ENCODE results near the gene TBC1D2. TPM values are rescaled to one million over a fixed set of nuclear protein-coding genes. Genes with fewer than 3 reads are reported as not detected.
A peak's percentile ranks its signal among the peaks of the same experiment; 100 is the strongest.

TBC1D2 gene
- total and polyA plus RNA-seq, 2 of the 4 experiments (the other 2 are of a cell fraction) = 36.9 to 62.7 TPM

- POLR2A ChIA-PET (ENCODE audit: unreplicated experiment) = no interaction called here
- no peak overlapping the region for H2AFZ ChIP-seq (replicated peaks; ENCODE audit: low read length, poor library complexity)
- ATAC-seq (ENCODE audit: low read depth) = no peak
Observed at GRCh38 chr9:98226957-98227356, 28.5 kb downstream of the TBC1D2 start.

More at GRCh38 chr9:98226957-98227356, 28.5 kb downstream of the TBC1D2 start:
- Histone ChIP-seq H3K4ac (ENCODE audit: low read depth, low read length) (peak overlapping the region; percentile 98), H3K4me3 (ENCODE audit: insufficient read depth, low read depth, low read length) (no peak overlapping the region), H4K5ac (ENCODE audit: low read depth, low read length) (peak overlapping the region; percentile 81), H3K27ac (ENCODE audit: insufficient read depth, low read length) (peak overlapping the region; percentile 95), H2BK20ac (ENCODE audit: low read depth, low read length) (peak overlapping the region; percentile 87), H2AK9ac (replicated peaks; ENCODE audit: low read depth, low read length, poor library complexity) (no peak overlapping the region), H3K56ac (ENCODE audit: extremely low read depth, insufficient read depth, low read length) (0 out of 2 replicates have a peak overlapping the region, but pooled peaks have one; percentile 56), H3K9me1 (ENCODE audit: insufficient read depth, low read length) (peaks cover 35% of the 10 kb centered on the region), H4K91ac (ENCODE audit: insufficient read depth, low read depth, low read length) (peak overlapping the region; percentile 97), H3K18ac (ENCODE audit: low read depth, low read length) (peak overlapping the region; percentile 90), H2BK120ac (ENCODE audit: low read depth, low read length) (peak overlapping the region; percentile 100), H3K4me2 (ENCODE audit: low read depth, low read length) (no peak overlapping the region), H3K4me1 (ENCODE audit: control insufficient read depth, insufficient read depth, low read length) (peaks cover 40% of the 10 kb centered on the region), H3K27me3 (ENCODE audit: control insufficient read depth, insufficient read depth, low read length) (no peaks in the 10 kb centered on the region), H3K9me3 (ENCODE audit: control insufficient read depth, insufficient read depth, low read length) (no peaks in the 10 kb centered on the region), H4K20me1 (ENCODE audit: insufficient read depth, low read length) (no peaks in the 10 kb centered on the region), H3K79me1 (ENCODE audit: low read depth in 1 of 2, low read length in 2 of 2) (peaks cover 28 to 68% of the 10 kb centered on the region in 2 experiments), H3K14ac (replicated peaks; ENCODE audit: low read depth, low read length) (peak overlapping the region; percentile 89), H2BK15ac (ENCODE audit: low read depth, low read length) (peak overlapping the region; percentile 59; the same call in 1 of the 3 replicates), H4K8ac (ENCODE audit: low read depth in 2 of 2, low read length in 2 of 2) (peak overlapping the region; percentile 60 to 73), H2BK5ac (ENCODE audit: low read depth, low read length, poor library complexity, severe bottlenecking) (peak overlapping the region; percentile 95), H3K36me3 (ENCODE audit: control insufficient read depth, insufficient read depth, low read length) (peaks cover 13% of the 10 kb centered on the region), H3K9ac (ENCODE audit: low read depth, low read length) (peak overlapping the region; percentile 47), H2AK5ac (ENCODE audit: low read depth, low read length) (peak overlapping the region; percentile 97), H3K23ac (ENCODE audit: low read depth, low read length) (peak overlapping the region; percentile 94)
- intact Hi-C loops (cut with micrococcal nuclease) (no loop called here), in situ Hi-C loops (cut with MboI; ENCODE audit: low sequenced_read_pairs) (no loop called here), dilution Hi-C loops (cut with HindIII; ENCODE audit: low sequenced_read_pairs, unreplicated experiment) (no loop called here)
- no peak for DNase-seq
- BruUV-seq (replicated peaks) = no TSS peak
- TF ChIP-seq RAD21 (IDR thresholded peaks at IDR 0.05; ENCODE audit: low read length) (no peak), NFE2L2 (IDR thresholded peaks at IDR 0.05; ENCODE audit: low read depth, low read length) (no peak), CHD1 (IDR thresholded peaks at IDR 0.05; ENCODE audit: low read depth, low read length) (no peak), BHLHE40 (IDR thresholded peaks at IDR 0.05; ENCODE audit: low read depth, low read length) (no peak), SMC3 (IDR thresholded peaks at IDR 0.05; ENCODE audit: low read depth, low read length) (no peak), POLR2A (IDR thresholded peaks at IDR 0.05; ENCODE audit: low read depth, low read length) (no peak)
- TF ChIP-seq, protein P1, sequence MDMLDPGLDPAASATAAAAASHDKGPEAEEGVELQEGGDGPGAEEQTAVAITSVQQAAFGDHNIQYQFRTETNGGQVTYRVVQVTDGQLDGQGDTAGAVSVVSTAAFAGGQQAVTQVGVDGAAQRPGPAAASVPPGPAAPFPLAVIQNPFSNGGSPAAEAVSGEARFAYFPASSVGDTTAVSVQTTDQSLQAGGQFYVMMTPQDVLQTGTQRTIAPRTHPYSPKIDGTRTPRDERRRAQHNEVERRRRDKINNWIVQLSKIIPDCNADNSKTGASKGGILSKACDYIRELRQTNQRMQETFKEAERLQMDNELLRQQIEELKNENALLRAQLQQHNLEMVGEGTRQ (IDR thresholded peaks at IDR 0.05; ENCODE audit: low read depth, low read length) = no peak
- WGBS, 2 experiments (ENCODE audit: extremely low coverage in 2 of 2, insufficient read length in 1 of 2) = 86% methylated on average over 2 of the region's 4 CpGs; no CpG with 5 or more reads in 1 of the 2 experiments
- CTCF ChIA-PET = interaction anchor here (1.1 kb wide), 1 partner anchor 11 kb away, joined by 3 read pairs; no protein-coding TSS in a partner anchor

Measured in IMR-90 (cell line).